Activated effector memory CD4-positive, alpha-beta T cell treated with Interleukin-2 at 50 U/mL for 16 hours (primary cell): ENCODE measurements around the gene DLGAP1.
"Not testable (repeated sequence)": the region's sequence is repeated elsewhere in the genome, so short reads cannot be mapped to it uniquely, and the experiment has no call there.

Source experiments
- DNase-seq: peaks from one replicate; pipeline ENCODE4 v3.0.0-alpha.2; 2020

The DLGAP1 gene

DNA sequence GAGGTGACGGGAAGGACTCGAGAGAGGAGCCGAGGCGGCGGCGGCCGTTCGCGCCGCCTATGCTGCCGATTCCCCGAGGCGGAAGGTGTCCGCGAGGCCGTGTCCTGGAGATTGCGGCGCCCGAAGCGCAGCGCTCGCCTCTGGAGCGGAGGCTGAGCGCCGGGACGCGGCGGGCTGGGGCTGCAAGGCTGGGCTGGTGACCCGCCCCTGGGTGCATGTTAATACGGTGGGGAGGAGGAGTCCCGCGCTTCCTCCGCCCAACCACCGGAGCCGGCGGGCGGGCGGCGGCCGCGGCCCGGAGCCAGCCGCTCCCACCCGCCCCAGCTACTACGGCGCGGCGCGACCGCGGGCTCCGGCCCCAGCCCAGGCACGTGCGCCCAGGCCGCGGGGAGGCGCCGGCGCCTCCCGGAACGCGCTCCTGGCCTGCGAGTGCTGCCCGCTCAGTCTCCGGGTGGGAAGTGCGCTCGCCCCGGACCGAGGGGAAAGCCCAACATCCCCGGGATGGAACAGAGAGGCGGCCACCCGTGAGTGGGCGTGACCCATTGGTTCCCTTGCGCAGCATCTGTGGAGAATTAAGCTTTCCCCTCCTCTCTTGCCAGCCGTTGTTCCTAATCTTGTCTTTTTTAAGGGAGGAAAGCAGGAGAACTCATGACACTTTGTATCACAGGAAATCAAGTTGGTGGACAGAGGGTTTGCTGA, at the start of gene DLGAP1:
Gene DLGAP1, minus strand, starts transcription at position 195 of the 699 bp plus-strand sequence.
- DNase-seq: no peak

DNA sequence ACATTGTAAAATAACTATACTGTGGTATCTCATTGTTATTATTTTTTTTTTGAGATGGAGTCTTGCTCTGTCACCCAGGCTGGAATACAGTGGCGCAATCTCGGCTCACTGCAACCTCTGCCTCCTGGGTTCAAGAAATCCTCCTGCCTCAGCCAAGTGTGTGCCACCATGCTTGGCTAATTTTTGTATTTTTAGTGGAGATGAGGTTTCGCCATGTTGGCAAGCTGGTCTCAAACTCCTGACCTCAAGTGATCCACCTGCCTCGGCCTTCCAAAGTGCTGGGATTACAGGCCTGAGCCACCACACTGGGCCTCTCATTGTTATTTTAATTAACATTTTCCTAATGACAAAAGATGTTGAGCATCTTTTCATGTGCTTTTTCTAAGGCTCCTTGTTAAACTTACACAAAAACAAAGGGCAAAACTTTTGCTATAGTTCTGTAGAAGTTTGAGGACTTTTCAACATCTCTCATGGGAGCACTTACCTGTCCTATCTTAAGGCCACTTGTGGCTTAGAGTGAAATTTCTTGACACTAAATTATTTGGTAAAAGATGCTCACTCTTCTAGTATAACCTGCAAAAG, 39.7 kb upstream of the DLGAP1 start:
- DNase-seq: not testable (repeated sequence)

DNA sequence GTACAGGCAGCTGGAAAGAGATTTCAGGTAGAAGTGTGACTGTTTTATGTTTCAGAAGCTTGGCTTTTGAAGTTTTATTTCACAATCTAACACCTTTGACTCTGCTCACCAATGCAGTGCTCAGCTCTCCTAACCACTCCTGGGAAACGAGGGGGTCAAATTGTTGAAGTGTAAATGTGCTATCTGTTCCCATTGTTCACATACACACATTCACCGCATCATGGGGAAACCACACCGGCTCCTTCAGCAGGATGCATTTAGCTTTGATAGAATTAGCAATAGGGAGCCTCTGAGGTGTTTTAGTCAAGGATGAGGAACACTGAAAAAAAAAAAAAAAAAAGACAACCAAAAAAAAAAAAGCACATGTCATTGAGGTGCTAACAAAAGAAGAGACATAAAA, 13.4 kb upstream of the DLGAP1 start:
- no peak for DNase-seq

DNA sequence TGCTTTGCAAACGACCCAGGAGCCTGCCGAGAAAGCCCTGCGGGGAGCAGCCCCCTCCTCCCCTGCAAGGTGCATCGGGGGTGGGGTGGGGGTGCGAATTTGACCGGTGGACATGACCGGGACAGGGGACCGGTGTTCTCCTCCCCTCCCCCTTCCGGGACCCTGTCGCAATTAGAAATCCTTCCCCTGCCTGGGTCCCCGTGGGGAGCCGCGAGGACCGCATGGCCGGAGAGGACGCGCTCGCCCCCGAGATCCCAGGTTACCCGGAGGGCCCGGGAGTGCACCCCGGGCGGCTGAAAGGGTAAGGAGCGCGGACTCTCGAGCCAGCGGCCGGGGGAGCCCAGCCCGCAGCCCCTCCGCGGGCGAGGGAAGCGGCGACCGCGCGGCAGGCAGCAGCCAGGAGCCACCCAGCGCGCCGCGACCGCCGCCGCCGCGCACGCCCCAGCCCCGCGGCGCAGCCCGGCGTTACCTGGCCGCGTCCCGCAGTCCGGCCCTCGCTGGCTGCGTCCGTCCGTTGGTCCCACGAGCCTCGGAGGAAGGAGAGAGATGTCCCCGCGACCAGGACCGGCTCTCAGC, 482 bp downstream of the DLGAP1 start:
- DNase-seq: no peak

DNA sequence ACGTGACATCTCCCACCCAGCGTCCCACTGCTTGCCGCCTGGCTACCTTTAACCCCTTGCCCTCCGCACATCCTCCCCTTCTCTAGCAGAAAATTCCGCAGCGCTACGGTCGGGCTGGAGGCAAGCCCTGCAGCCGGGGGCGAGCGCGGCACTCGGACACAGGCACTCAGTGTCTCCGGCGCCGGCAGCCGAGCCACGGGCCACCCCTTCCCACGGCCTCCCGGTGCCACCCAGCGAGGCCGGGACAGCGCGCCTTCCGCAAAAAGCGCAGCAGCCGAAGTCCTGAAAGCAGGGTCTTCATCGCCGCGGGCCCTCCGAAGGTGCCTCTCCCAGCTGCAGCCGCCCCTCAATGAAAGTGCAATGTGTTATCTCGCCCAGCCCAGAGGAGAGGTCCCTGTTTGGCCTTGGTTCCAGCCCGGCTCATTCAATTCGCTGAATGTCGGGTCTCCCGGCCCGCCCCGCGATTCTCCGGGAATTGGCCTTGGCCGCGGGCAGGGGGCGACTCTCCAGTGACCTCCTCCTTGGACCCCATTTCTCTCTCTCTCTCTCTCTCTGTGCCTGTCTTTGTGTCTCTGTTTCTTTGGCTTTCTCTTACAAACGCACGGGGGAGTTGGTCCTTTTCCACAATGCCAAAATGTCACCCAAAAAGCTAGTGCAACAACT, 1.1 kb downstream of the DLGAP1 start:
- no peak for DNase-seq

DNA sequence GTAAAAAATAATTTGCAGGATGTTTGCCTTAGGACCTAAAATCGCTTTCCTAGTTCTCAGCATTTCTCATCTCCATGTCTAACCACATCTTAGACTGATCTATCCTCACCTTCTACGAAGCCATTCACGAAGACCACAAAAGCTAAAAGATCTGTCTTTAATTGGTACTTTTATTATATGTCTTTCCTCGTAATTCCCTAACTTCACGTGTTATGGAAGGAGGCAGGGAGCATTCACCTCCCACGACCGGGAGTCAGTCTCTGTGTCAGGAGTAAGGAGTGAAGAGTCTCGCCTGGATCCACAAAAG, 1.6 kb downstream of the DLGAP1 start:
- no peak for DNase-seq

DNA sequence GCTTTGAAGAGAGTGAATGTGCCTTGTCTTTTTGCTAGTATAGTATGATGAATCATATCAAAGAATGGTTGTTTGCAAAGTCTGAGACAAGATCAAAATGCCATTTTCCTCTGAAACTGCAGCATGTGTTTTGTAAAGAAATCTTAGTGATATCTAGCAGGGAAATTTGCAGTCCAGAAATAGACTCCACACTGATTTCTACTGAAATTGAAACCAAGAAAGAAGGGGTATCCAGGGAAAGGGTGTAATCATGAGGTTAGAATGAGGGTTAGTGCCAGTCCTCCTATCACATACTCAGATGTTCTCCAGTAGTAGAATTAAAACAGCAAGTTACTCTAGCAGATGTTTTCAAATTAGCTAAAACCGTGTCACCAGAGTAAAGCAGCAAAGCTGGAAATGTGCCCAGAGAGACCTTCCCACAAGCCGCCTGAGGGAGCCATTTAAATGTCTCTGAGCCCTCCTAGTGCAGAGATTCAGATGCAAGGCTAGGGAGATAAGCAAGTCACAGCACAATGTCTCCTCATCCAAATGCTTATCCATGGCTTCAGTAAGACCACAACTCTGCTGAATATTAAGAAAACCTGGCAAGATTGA, 4.9 kb downstream of the DLGAP1 start:
- no peak for DNase-seq

DNA sequence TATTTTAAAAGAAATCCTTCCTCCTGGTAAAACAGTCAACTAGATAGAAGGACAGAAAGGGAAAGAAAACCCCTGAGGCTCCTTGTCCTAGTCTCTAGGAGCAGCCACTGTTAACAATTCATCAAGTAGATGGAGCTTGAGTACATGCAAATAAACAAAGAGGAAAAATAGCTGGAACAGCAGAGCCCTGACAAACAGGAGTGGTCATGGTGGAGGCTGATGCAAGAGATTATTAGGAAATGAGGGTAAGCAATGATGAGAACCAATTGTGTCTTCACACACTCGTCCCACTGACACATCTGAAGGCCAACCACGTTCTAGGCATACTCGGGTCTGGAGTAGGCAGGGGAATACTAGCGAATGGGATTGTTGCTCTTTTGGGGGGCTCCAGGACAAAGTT, 9.2 kb downstream of the DLGAP1 start:
- DNase-seq: no peak

DNA sequence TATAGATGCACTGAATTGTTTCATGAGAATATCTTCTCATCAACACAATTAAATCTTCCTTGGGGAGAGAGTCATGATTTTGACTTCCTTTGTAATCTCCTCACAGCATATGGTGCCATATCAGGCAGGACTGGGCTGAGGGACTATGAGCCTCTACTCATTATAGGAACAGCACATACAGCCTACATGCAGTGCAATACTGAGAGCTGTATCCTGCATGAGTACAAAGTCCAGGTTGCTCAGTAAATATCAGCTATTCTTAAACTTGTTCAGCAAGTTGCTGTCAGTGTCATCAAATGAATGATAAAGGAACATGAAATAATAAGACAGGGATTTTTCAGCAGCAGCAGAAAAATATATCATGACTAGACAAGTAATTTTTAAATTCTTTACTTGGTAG, 10.8 kb downstream of the DLGAP1 start:
- no peak for DNase-seq

DNA sequence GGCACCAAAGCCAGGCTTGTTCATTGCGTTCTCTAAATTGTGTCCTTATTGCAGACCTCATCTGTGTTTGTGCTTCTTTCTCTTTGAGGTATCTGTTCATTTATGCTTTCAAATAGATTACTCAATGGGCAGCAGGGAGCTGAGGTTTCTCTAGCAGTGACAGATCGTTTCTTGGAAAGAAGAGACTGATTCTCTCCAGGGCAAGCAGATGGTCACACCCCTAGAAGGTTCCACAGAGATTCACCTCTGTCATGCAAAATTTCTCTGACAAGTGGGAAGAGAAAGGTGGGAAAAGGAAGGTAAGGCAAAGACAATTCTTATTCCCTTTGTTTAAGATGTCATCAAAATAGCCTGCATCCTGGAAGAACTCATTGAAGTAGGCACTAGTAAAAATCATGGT, 14.0 kb downstream of the DLGAP1 start:
- no peak for DNase-seq

DNA sequence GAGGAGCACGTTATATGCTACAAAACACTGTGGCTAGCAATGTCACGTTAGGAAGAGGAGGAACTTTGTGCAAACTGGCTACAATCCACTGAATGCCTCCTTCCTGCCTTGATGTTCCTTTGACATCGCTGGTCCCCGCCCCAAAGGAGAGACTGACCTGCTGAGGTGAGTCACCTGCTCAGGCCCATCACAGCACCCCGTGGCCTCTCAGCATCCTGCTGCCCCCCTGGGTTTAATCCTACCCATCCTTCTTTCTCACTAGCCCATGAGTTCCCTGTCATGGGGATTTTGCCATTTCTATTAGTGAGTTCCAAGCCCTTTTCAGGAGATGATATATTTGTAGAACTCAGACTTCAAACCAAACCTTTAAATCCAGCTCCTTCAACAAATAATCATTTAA, 16.2 kb downstream of the DLGAP1 start:
- no peak for DNase-seq

DNA sequence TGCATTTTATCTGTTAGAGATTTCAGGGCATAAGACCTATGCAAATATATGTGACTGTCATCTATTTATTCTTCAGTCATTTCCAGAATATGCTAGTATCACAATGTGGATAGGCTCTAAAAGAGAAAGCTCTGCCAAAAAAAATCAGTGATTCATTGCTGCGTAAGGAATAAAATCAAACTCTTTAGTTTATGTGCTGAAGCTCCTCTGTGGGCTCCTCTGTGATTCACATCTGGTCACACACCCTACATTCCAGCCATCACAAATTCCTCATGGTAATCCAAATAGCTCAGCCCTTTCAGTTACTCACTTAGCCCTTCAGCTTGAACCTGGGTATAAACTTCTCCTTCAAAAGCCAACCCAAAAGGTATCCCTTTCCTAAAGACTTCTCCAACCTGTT, 21.4 kb downstream of the DLGAP1 start:
- DNase-seq: no peak

DNA sequence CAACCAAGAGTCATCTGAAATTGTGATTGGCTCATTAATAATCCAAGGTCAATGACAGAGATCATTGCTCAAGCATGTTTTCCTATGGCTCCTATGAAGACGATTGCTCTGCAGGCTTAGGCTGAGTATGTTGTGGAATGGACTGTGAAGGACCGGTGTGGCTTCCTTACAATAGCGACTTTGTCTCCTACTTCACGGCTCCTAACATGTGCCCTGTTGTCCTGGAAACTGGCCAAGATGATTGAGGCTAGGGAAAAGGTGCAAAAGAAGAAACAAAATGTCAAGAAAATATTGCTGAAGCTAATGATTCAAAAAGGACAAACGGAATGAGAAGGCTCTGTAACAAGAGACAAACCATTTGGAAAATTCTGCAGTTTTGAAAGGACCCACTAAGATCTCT, 24.3 kb downstream of the DLGAP1 start:
- DNase-seq: no peak

DNA sequence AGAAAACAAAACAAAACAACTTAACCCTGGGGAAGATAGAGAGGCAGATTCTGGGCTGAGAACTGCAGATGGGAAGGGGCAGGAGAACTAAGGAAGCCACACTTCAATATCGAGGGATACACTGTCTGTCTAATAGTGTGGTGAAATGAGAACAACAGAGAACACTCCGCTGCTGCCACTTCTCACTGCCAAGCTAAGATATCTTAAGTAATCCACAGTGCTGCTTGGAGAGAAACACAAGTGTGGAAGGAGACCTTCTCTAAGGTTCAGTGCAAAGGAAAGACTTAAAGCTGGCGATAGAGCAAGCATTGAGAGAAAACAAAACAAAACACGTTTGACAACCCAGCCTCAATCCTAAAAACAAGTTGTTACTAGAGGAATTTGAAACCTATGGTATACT, 37.4 kb downstream of the DLGAP1 start:
- no peak for DNase-seq

DNA sequence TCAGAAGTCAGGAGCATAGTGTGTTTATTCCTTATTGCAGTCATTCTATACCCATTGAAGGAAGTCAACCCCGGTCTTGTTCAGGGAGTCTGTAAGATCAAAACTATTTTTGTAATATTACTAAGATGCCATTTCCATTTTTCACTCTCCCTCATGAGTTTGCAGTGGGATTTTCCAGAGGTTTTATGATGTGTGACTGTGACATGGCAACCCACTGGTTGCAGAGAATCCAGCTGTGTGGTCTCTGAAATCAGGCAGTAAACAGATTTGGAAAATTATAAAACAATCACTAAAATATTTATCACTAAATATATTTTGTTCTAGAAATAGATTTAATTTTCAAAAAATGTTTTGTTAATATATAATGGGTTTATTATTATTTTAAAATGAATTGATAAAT, 38.1 kb downstream of the DLGAP1 start:
- DNase-seq: no peak

DNA sequence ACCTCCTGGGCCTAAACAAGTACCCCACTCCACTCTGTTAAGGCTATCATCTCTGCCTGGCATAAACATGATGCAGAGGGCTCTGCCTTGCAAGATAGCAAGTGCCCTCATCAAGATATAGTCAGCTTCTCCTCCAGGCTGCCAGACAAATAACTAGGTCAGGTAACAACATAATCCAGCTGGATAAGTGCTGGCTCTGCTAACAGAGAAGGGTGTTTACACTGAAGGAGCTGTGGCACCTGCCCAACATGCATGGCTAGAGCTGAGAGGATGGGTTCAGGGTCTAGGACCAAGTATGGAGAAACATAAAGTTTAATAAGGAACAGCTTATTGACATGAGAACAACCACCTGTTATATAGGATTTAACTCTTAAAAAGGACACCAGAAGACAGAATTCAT, 42.8 kb downstream of the DLGAP1 start:
- DNase-seq: no peak

DNA sequence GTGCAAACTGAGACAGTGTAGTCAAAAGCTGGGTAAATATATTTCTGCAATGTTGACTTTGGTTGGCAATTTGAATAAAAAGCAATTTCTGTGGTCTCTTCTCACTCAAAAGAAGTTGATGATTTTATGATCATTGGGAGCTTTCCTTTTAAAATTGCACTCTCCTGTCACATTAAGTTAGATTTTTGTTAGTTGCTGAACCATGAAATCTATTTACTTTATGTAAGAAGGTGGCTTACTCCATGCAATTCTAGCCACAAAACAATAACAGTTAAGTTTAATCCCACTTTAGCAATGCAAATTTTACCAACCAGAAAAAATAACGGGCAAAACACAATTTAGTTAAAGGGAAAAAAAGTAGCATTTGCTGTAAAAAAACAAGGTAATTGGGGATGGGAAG, 48.3 kb downstream of the DLGAP1 start:
- DNase-seq: no peak

DNA sequence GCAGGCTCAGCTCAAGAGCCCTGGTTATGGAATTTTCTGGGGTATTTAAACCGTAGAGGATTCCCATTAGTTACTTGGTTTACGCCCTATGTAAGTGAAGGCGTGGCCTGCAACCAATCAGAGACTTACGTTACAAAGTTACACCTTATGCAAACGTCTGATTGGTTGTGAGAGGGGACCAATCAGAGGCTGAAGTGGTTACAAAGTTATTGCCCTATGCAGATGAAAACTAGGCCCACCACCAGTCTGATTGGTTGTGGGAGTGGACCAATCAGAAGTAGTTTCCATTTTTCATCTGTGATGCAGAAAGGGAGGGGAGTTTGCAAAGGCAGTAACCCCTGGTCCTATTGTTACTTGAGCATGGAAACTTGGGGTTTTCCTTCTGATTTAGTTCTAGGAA, 49.1 kb downstream of the DLGAP1 start:
- DNase-seq: no peak

DNA sequence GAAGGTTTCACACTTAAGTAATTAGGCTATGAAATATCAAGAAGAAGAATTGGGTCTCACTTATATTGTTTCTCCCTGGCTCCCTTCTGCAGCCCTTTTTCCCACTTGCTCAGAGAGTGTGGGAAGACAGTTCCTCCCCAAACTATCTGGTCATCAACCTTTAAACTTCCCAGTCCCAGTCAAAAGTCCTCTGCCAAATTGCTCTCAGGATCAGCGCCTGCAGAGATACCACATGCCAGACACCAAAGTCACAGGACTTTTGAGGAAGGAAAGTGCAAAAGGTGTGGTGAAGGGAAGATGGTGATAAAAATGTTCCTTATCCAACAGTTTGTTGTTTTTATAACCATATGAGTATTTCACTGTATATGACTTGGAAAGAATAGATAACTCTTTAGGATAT, 51.3 kb downstream of the DLGAP1 start:
- no peak for DNase-seq

DNA sequence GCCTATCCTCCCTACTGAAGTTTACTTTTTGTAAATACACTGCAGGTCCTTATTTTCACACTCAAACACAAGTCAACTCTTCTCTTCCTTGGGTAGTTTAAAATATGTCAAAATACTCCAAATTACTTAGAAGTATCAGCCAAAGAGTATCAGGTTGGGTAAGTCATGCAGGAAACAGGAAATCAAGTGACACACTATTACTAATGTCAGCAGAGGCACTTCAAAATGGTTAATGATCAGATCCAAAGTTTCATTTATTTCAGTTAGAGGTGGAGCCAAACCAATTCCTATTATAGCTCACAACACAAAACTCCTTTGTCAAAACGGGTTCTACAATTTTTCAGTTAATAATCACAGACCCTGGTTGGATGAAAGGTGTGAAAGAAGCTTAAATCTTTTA, 54.2 kb downstream of the DLGAP1 start:
- DNase-seq: no peak

DNA sequence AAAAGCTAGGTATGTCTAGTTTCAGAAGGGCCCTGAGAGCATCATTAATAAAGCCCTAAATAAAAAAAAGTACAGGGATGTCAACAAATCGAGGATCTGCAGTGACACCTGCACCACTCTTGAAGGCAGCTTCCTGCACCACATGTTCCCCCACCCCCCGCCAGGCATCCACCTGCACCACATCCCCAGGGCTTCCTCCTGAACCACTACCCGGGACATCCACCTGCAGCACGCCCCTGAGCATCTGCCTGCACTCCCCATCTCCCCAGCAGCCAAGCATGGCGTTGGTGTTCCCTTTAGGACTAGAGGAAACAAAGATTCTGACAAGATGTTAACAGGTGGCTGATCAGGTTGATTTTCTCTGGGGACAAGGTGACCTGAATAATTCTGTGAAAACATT, 55.2 kb downstream of the DLGAP1 start:
- no peak for DNase-seq

DNA sequence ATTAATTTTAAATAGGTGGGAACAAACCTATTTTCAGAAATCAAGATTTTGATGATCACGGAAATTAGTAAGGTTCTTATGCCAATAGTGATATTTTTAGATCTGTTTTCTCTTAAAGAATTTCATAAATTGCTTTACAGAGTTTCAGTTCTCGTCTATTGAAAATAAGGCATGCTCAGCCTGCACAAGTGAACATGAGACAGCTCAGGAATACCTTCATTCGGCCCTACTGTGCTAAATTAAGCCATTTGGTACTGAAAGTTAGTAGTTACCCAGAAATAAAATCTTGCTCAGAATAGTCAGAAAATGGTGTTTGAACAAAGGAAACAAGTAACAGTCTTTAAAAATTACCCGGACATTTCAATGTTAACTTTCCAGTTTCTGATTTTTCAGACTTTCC, 60.4 kb downstream of the DLGAP1 start:
- no peak for DNase-seq

DNA sequence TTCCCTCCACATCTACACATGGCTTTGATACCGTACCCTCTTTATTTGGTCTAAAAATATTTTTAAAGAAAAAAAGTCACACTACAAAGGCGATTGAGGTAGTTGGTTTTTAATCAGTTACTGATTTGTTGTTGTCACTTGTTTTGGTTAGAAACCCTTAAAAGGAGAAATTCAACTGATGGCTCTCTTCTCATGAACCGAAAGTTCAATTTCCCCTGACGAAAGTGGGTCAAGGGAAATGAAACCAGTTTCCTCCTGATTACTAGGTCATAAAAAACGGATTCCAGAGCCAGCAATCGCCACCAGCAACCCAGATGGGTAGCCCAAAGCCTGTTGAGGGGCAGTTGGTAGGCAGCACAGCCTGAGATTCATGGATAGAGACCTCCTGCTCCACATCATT, 63.2 kb downstream of the DLGAP1 start:
- DNase-seq: no peak

DNA sequence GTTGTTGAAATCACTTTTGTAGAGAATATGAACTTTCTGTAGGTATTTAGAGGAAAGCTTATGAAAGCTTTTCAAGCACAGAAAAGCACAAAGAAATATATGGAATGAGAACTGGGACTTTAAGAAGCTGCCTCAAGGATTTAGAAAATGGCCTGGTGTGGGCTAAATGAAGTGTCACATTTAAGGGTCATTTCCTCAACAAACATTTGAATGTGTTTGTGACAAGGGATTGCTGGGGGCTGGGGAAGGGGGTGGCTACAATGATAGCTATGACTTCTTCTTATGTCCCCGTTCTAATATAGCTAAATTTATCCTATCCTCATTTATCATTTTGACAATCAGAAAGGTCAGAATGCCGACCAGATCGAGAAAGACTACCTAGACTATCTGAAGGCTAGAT, 69.2 kb downstream of the DLGAP1 start:
- DNase-seq: no peak
